Memory B cell (primary cell): ENCODE data around the gene CSGALNACT2.

Experiments
- ATAC-seq: fragments of 150-1000 bp; cut with Tn5 transposase; 2 replicates; pipeline ENCODE4 v1.10.0; 2021; ENCODE audit warnings: low read depth, mild to moderate bottlenecking, moderate library complexity
- DNase-seq, 2 donors: peaks; one replicate each; pipeline ENCODE4 v3.0.0; 2022; ENCODE audit warnings: low spot score in 2 of 2
- H3K27ac Mint-ChIP-seq: one replicate; pipeline ENCODE4 v1.8.0; 2022; ENCODE audit warnings: mild to moderate bottlenecking, moderate library complexity, mixed read lengths
- H3K27me3 Mint-ChIP-seq: one replicate; pipeline ENCODE4 v1.8.0; 2022; ENCODE audit warnings: mixed read lengths
- H3K36me3 Mint-ChIP-seq: one replicate; pipeline ENCODE4 v1.8.0; 2022; ENCODE audit warnings: mild to moderate bottlenecking, mixed read lengths
- H3K4me1 Mint-ChIP-seq: one replicate; pipeline ENCODE4 v1.8.0; 2022; ENCODE audit warnings: mixed read lengths
- H3K4me3 Mint-ChIP-seq: one replicate; pipeline ENCODE4 v1.8.0; 2022; ENCODE audit warnings: mild to moderate bottlenecking, moderate library complexity, mixed read lengths
- H3K9me3 Mint-ChIP-seq: one replicate; pipeline ENCODE4 v1.8.0; 2022; ENCODE audit warnings: mixed read lengths

The CSGALNACT2 gene

DNA sequence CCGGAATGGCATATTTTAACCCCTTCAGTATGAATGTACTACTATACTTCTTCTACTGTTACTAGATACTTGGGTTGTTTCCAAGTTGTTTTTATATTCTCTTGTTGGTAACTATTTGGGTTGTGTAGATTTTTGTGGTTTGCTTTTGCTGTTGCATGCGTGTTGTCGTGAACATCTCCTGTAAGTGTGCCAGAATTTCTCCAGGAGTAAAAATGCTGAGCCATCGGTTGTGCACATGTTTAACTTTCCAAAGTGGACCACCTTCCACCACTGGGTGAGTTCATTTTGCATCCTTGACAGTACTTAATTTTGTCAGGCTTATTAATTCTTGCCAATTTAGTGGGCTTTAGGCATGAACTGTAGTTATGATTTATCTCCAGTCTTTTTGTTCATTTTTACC is 47.9 kb downstream of the CSGALNACT2 start:
- Mint-ChIP-seq H3K4me1 (no peaks in the 10 kb centered on the region), H3K27ac (no peak overlapping the region), H3K27me3 (no peaks in the 10 kb centered on the region), H3K4me3 (no peak overlapping the region), H3K9me3 (peaks cover 2% of the 10 kb centered on the region), H3K36me3 (peaks cover 36% of the 10 kb centered on the region)
- DNase-seq, result no peak
- ATAC-seq, result no peak

DNA sequence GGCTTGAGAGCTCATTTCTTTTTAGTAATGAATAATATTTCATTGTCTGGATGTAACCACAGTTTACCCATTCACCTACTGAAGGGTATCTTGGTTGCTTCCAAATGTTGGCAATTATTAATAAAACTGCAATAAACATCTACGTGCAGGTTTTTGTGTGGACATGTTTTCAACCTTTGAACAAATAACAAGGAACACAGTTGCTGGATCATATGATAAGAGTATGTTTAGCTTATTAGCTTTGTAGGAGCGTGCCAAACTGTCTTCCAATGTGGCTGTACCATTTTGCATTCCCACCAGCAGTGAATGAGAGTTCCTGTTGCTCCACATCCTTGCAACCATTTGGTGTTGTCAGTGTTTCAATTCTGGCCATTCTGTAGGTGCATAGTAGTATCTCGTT is 49.0 kb downstream of the CSGALNACT2 start:
- H3K4me3 Mint-ChIP-seq, result no peak overlapping the region
- H3K27me3 Mint-ChIP-seq, result no peaks in the 10 kb centered on the region
- peaks cover 2% of the 10 kb centered on the region for H3K9me3 Mint-ChIP-seq
- no peak for ATAC-seq
- peaks cover 32% of the 10 kb centered on the region for H3K36me3 Mint-ChIP-seq
- no peak for DNase-seq
- H3K4me1 Mint-ChIP-seq, result no peaks in the 10 kb centered on the region
- no peak overlapping the region for H3K27ac Mint-ChIP-seq

DNA sequence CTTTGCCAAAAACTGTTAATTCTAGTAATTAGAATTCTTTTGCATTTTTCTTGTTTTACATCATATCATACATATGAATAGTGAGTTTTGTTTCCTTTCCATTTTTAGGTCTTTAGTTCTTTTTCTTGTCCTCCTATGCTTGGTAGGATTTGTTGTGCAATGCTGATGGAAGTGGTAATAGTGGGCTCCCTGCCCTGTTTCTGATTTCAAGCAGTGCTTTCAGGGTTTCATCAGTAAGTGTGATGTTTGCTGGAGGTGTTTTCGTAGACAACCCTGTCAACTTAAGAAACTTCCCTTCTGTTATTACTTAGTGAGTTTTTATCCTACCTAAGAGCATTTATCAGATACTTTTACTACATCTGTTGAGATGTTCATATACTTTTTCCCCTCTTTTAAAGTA is 50.5 kb downstream of the CSGALNACT2 start:
- Mint-ChIP-seq H3K4me1 (no peaks in the 10 kb centered on the region), H3K9me3 (peaks cover 2% of the 10 kb centered on the region), H3K27ac (no peak overlapping the region), H3K36me3 (peaks cover 22% of the 10 kb centered on the region), H3K4me3 (no peak overlapping the region), H3K27me3 (no peaks in the 10 kb centered on the region)
- no peak for DNase-seq
- ATAC-seq, result no peak

DNA sequence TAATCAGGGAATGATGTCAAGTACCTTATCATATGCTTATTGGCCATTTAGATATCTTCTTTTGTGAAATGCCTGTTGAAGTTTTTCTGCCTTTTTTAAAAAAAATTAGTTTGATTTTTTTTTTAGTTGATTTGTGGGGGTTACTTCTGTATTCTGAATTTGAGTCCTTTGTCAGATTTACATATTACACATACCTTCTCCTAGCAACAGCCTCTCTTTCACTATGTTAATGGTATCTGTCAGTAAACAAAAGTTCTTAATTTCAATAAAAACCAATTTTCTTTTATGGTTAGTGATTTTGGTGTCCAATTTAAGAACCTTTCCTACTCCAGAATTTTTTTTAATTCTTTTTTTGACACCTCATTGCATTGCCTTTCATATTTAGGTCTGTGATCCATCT is 52.0 kb downstream of the CSGALNACT2 start:
- Mint-ChIP-seq H3K4me3 (no peak overlapping the region), H3K4me1 (no peaks in the 10 kb centered on the region), H3K9me3 (peaks cover 2% of the 10 kb centered on the region), H3K27ac (no peak overlapping the region), H3K36me3 (peaks cover 15% of the 10 kb centered on the region), H3K27me3 (no peaks in the 10 kb centered on the region)
- ATAC-seq (no peak), DNase-seq (no peak)

DNA sequence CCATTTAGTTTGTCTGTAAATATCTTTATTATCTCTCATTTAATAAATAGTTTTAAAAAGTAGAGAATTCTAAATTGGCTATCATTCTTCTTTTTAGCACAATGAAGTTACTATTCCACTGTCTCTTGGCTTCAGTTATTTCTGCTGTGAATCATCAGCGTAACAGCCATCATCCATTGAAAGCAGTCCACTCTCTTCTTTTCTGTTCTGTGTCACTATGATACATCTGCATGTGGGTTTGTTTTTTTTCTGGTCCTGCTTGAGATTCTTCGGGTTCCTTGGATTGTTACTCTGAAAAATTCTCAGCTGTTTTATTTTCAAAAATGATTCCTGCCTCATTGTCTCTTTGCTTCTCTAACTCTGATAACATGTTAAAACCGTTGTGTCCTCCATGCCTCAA is 52.5 kb downstream of the CSGALNACT2 start:
- Mint-ChIP-seq H3K27ac (no peak overlapping the region), H3K9me3 (peaks cover 2% of the 10 kb centered on the region), H3K4me1 (no peaks in the 10 kb centered on the region), H3K36me3 (peaks cover 13% of the 10 kb centered on the region), H3K27me3 (no peaks in the 10 kb centered on the region), H3K4me3 (no peak overlapping the region)
- no peak for ATAC-seq
- no peak for DNase-seq

DNA sequence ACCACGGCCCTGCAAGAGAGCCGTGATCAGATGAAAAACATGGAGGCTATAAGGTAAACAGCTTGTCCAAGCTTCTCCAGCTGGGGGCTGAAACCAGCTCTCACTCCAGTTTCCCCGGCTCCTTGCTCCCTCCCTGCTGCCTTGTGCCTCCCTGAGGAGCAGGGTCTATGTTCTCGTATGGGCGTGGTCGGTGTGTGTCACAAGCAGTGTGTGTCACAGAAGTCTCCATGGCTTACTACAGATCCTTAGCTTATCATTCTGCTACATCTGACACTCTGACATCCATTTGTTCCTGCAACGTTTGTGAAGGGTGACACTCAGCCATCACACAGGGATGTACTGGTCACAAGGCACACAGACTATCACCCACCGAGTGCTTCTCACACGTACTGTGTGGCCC is 54.6 kb downstream of the CSGALNACT2 start:
- H3K27ac Mint-ChIP-seq, result no peak overlapping the region
- no peaks in the 10 kb centered on the region for H3K9me3 Mint-ChIP-seq
- peaks cover 2% of the 10 kb centered on the region for H3K36me3 Mint-ChIP-seq

DNA sequence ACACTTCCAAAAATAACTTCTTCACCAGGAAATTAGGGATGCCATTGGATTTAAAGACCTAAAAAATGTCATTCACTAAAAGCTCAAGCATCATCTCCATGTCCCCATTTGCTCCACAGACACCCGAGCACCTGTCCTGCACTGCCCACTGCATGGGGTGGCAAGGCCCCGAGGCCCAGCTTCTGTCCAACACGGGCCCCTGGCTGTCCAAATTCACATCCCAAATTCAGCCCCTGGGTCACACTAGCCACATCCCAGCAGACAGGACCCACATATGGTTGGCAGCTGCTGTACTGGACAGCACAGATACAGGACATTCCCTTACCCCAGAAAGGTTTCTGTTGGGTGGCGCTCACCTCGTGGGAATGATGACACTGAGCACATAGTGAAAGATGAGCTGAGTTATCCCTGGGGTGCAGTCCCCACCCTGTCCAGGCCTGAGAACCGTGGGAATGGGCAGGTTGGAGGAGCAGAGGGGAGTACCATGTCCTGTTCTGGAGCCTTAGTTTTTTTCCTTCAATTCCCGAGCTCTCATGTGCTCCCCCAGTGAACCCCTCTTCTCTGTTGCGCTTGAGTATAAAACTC is 55.3 kb downstream of the CSGALNACT2 start:
- no peaks in the 10 kb centered on the region for H3K4me1 Mint-ChIP-seq
- peaks cover 2% of the 10 kb centered on the region for H3K36me3 Mint-ChIP-seq
- no peak for ATAC-seq
- H3K4me3 Mint-ChIP-seq, result no peak overlapping the region
- no peak for DNase-seq
- H3K27me3 Mint-ChIP-seq, result no peaks in the 10 kb centered on the region
- H3K9me3 Mint-ChIP-seq, result no peaks in the 10 kb centered on the region
- H3K27ac Mint-ChIP-seq, result no peak overlapping the region

More for the DNA sequence above, 54.6 kb downstream of the CSGALNACT2 start:
- ATAC-seq (no peak), DNase-seq (no peak)
- no peaks in the 10 kb centered on the region for H3K4me1 Mint-ChIP-seq
- no peaks in the 10 kb centered on the region for H3K27me3 Mint-ChIP-seq
- H3K4me3 Mint-ChIP-seq, result no peak overlapping the region

DNA sequence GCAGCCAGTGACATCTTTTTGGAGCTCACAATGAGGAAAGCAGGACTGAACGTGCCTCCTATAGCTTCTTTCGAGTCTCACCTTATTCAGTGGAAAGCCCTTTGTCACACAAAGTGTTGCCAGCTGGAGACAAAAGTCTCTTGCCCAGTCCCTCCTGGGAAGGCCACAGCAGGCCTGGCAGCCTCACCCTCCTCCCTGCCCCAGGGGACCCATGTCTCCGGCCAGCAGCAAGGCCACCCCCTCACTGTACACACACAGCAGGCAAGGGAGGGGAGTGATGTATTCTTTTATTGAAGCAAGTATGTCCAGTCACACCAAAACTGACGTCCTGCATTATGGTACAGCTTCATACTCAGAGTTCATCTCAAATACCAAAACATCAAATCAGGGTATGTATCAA is 56.0 kb downstream of the CSGALNACT2 start:
- no peak for ATAC-seq
- no peaks in the 10 kb centered on the region for H3K9me3 Mint-ChIP-seq

DNA sequence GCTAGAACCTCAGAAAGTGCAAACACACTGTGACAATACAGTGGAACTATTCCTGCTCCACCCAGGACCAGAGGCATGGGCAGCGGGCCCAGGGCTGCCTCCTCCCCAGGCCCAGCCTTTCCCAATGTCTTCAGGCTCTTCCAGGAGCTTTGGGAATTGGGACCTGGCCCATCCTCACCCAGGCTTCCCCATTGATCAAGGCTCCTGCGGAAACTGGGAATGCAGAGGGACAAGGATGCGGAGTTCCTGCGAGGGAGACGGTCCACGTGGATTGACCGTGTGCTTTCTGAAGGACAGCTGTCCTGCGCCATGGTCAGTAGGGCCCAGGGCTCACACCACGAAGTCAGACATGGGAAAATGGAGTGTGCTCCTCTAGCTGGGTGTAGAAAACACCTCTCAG is 56.6 kb downstream of the CSGALNACT2 start:
- no peaks in the 10 kb centered on the region for H3K9me3 Mint-ChIP-seq
- no peaks in the 10 kb centered on the region for H3K27me3 Mint-ChIP-seq
- no peak overlapping the region for H3K4me3 Mint-ChIP-seq
- ATAC-seq, result no peak
- H3K36me3 Mint-ChIP-seq, result peaks cover 2% of the 10 kb centered on the region
- DNase-seq, result no peak
- no peaks in the 10 kb centered on the region for H3K4me1 Mint-ChIP-seq
- no peak overlapping the region for H3K27ac Mint-ChIP-seq

More for the DNA sequence above, 56.0 kb downstream of the CSGALNACT2 start:
- Mint-ChIP-seq H3K27ac (no peak overlapping the region), H3K4me1 (no peaks in the 10 kb centered on the region), H3K36me3 (peaks cover 2% of the 10 kb centered on the region), H3K4me3 (no peak overlapping the region), H3K27me3 (no peaks in the 10 kb centered on the region)
- no peak for DNase-seq

DNA sequence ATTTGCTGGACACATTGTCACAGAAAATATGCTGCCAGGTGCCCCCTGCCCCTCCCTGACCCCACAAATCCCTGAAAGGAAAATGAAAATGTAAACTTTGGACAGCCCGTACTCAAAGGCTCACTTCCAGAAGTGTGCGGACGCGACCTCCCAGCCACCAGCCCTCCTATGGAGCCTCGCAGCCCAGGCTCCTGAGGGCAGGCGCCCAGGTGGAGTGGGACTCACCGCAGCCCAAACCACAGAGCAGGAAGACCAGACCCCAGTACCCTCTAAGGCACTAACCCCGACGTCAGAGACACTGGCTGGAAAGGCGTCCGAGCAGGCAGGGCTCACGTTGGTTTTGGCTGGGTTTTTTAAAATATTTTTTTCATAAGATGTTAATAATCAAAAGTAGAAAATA is 57.3 kb downstream of the CSGALNACT2 start:
- Mint-ChIP-seq H3K27ac (no peak overlapping the region), H3K4me3 (no peak overlapping the region), H3K9me3 (no peaks in the 10 kb centered on the region), H3K4me1 (no peaks in the 10 kb centered on the region), H3K27me3 (no peaks in the 10 kb centered on the region), H3K36me3 (peaks cover 2% of the 10 kb centered on the region)
- ATAC-seq (no peak), DNase-seq (no peak)

DNA sequence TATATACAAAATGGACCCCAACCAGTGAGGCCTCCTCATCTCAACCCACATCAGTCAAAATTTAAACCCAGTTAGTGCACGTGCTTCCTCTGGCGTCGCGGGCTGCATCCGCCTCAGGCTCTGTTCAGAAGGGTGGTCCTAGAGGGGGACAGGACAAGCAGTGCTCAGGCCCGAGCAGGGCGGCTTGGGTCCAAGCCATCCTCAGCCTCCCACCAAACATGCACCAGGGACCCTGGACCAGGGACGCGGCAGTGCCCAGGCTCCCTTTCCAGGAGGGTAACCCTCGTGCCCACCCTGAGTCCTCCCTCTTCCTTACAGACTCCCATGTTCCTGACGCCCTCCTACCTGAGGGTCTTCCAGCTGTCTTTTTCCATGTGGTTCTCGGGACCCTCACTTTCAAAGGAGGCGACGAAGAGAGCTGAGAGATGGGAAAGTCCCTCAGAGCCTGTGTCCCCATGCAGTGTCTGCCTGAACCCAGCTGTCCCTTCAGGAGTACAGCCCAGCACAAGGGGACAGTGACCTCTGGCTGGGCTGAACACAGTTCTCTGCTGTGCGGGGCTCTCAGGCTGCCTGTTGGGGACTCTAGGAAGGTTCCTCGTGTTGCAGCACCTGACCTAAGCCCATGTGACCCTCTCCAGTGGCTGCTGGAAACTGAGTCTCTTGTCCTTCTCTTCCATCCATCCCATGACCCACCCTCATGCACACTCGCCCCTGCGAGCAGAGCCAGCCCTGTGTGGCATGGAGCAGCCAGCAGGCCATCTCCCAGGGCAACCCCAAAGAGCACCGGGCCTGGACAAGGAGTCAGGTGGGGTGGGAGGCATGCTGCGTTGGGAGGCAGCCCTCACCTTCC is 58.1 kb downstream of the CSGALNACT2 start:
- H3K4me3 Mint-ChIP-seq, result no peak overlapping the region
- no peaks in the 10 kb centered on the region for H3K4me1 Mint-ChIP-seq
- H3K36me3 Mint-ChIP-seq, result peaks cover 2% of the 10 kb centered on the region
- H3K27me3 Mint-ChIP-seq, result no peaks in the 10 kb centered on the region
- no peaks in the 10 kb centered on the region for H3K9me3 Mint-ChIP-seq
- H3K27ac Mint-ChIP-seq, result no peak overlapping the region
- ATAC-seq (no peak), DNase-seq (no peak)

DNA sequence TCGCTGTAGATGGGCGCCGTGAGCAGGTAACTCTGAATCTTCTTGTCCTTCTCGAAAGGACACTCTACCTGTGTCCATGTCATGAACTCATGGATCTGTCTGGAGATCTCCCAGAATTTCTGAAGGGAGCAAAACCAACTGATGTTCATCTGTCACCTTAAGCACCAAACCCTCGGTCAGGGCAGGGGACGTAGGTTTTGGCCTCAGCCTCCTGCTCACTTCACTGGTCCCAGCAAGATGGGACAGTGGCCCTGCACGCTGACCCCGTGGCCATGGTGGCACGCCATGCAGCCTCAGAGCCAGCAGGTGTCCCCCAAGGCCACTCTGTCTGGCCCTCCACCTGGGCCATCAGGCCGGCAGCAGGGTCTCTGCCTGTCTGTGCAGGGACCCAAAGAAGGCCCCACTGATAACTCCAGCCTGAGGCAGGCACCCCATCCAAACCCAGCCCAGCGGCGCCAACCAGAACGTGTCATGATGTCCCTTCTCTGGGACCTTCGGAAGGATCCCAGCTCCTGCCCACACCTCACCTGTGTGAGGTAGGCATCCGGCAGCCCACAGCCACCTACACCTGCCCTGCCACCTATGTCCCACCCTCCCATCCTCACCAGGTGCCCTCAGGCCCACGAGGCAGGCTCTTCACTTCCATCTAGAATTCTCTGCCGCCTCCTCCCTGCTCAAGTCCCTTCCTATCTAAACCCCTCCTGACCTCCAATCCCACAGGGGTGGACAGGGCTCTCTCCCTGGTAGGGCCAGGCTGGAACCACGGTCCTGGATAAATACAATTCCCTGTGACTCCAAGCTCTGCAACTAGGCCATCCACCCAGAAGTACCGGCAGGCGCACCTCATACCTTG is 59.0 kb downstream of the CSGALNACT2 start:
- Mint-ChIP-seq H3K9me3 (no peaks in the 10 kb centered on the region), H3K36me3 (peaks cover under 1% of the 10 kb centered on the region), H3K27me3 (no peaks in the 10 kb centered on the region), H3K4me1 (peaks cover 5% of the 10 kb centered on the region), H3K4me3 (no peak overlapping the region), H3K27ac (no peak overlapping the region)
- ATAC-seq (no peak), DNase-seq (no peak)

DNA sequence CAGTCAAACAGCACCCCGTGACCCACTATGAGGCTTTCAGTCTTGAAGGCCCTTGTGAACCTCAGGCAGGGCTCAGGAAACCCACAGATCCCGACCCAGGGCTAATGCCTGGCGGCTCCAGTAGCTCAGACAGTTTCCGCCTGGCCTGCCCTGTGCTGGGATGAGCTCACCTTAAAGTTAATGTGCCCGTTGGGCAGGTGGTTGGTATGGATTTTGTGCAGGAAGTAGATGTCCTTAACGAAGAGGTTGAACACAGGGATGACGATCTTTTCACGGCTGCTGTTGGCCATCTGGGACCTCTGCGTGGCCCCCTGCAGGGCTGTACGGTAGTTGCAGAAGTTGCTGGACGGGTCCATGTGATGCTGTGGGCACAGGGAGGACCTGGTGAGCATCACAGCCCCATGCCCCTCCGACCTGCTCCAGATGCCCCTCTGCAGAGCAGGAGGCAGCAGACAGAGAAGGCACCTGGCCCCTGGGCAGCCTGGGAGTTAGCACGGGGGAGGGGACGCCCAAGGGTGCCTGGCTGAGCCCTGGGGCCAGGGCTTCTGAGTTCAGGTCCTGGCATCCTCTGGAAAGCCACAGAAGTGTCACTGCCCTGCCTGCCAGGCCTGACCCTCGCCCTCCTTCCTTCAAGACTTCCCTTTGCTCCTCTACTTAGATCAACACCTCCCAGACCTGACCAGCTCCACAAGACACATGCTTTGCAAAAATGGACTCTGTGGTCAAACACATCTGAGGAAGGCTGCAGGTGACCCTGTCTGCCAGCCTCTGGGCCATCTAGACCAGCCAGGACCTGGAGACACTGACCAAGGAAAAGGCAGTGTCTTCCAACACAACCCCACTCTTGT is 59.8 kb downstream of the CSGALNACT2 start:
- ATAC-seq (no peak), DNase-seq (no peak)
- no peaks in the 10 kb centered on the region for H3K27me3 Mint-ChIP-seq
- no peak overlapping the region for H3K27ac Mint-ChIP-seq
- H3K4me3 Mint-ChIP-seq, result no peak overlapping the region
- H3K4me1 Mint-ChIP-seq, result peaks cover 6% of the 10 kb centered on the region
- H3K36me3 Mint-ChIP-seq, result no peaks in the 10 kb centered on the region
- no peaks in the 10 kb centered on the region for H3K9me3 Mint-ChIP-seq

DNA sequence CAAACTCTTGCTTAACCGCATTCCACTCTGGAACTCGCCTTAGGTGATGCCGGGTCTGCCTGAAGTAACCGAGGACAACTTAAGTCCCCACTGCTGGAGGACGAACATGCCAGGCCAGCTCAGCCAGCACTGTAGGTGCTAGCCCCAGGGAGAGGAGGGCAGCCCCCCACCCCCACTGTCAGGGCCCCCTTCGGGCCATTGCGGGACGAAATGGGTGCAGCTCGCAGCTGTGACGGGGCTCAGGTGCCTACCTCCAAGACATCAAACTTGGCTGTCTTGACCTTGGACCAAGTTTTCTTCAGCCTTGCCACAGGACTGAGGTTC is 60.4 kb downstream of the CSGALNACT2 start:
- Mint-ChIP-seq H3K9me3 (no peaks in the 10 kb centered on the region), H3K27ac (no peak overlapping the region), H3K4me1 (peaks cover 6% of the 10 kb centered on the region), H3K36me3 (no peaks in the 10 kb centered on the region), H3K27me3 (no peaks in the 10 kb centered on the region), H3K4me3 (no peak overlapping the region)
- ATAC-seq (no peak), DNase-seq (no peak)
